OCI-LY3 (cell line): Measurements from ENCODE around the gene PPP5C.
"Not testable (repeated sequence)": the region's sequence is repeated elsewhere in the genome, so short reads cannot be mapped to it uniquely, and the experiment has no call there.

ENCODE experiments used
- H2AFZ ChIP-seq: fragments of 200-600, 300-600 bp; shearing (Covaris generic); 2 replicates; pipeline ENCODE4 v1.6.0; 2014; ENCODE audit warnings: antibody characterized with exemption, low read depth, low read length
- H3K27ac ChIP-seq: fragments of 200-600, 300-600 bp; sonication (generic); 2 replicates; pipeline ENCODE4 v1.5.1; 2014; ENCODE audit warnings: mild to moderate bottlenecking, low read length, moderate library complexity, mixed read lengths
- H3K27me3 ChIP-seq: fragments of 200-600, 300-600 bp; sonication (generic); 2 replicates; pipeline ENCODE4 v1.6.1; 2014; ENCODE audit warnings: low read depth, low read length, mixed read lengths
- H3K36me3 ChIP-seq: fragments of 200-600, 300-600 bp; sonication (generic); replicated peaks from 2 replicates; pipeline ENCODE3; 2014; ENCODE audit warnings: low read depth, low read length, mixed read lengths
- H3K4me1 ChIP-seq: fragments of 300-600, 200-600 bp; sonication (generic); 2 replicates; pipeline ENCODE4 v1.6.1; 2014; ENCODE audit warnings: low read length, mixed read lengths
- H3K4me2 ChIP-seq: fragments of 200-600, 300-600 bp; sonication (generic); 2 replicates; pipeline ENCODE4 v1.6.1; 2014; ENCODE audit warnings: low read length, mixed read lengths
- H3K4me3 ChIP-seq: fragments of 300-600, 200-600 bp; sonication (generic); 2 replicates; pipeline ENCODE4 v1.5.1; 2014; ENCODE audit warnings: antibody characterized with exemption, mild to moderate bottlenecking, low read length, moderate library complexity
- H3K79me2 ChIP-seq: fragments of 300-600, 200-600 bp; shearing (Covaris generic); 2 replicates; pipeline ENCODE4 v1.6.1; 2014; ENCODE audit warnings: mild to moderate bottlenecking, low read length, mixed read lengths
- H3K9ac ChIP-seq: fragments of 300-600, 200-600 bp; shearing (Covaris generic); 2 replicates; pipeline ENCODE4 v1.6.0; 2014; ENCODE audit warnings: mild to moderate bottlenecking, low read length, moderate library complexity
- H3K9me3 ChIP-seq: fragments of 200-600, 300-600 bp; shearing (Covaris generic); 2 replicates; pipeline ENCODE4 v1.6.1; 2014; ENCODE audit warnings: low read length, mixed read lengths; ENCODE audit not compliant: insufficient read depth
- H4K20me1 ChIP-seq: fragments of 200-600, 300-600 bp; sonication (generic); 2 replicates; pipeline ENCODE4 v1.6.1; 2016; ENCODE audit warnings: low read length, mixed read lengths; ENCODE audit not compliant: insufficient read depth
- CTCF ChIP-seq: fragments of 200-600, 300-600 bp; sonication (generic); IDR thresholded peaks from 2 replicates; pipeline ENCODE4 v1.5.1; 2014; ENCODE audit warnings: antibody characterized with exemption, low read length, low read depth
- EZH2phosphoT487 ChIP-seq: fragments of 200-600 bp; shearing (Covaris generic); IDR thresholded peaks from 2 replicates; pipeline ENCODE4 v1.6.1; 2018; ENCODE audit warnings: antibody characterized with exemption, mixed run types, low read depth

The PPP5C gene

GRCh38 chr19:46374536-46375475, 27.9 kb downstream of the PPP5C start:
- Histone ChIP-seq H3K79me2 (peaks cover 54% of the 10 kb centered on the region), H3K9me3 (no peaks in the 10 kb centered on the region), H3K27me3 (no peaks in the 10 kb centered on the region), H3K4me2 (no peak overlapping the region), H3K9ac (no peak overlapping the region), H3K36me3 (peaks cover 62% of the 10 kb centered on the region), H3K4me3 (no peak overlapping the region), H2AFZ (no peak overlapping the region), H3K4me1 (no peaks in the 10 kb centered on the region), H4K20me1 (peaks cover 34% of the 10 kb centered on the region), H3K27ac (no peak overlapping the region)
- TF ChIP-seq EZH2phosphoT487 (no peak), CTCF (no peak)

GRCh38 chr19:46375476-46376067, 28.7 kb downstream of the PPP5C start:
- H3K9me3 ChIP-seq, H3K4me3 ChIP-seq, H3K27me3 ChIP-seq, H3K4me2 ChIP-seq, H3K4me1 ChIP-seq, H3K27ac ChIP-seq, H3K9ac ChIP-seq, H2AFZ ChIP-seq: not testable (repeated sequence)
- peaks cover 34% of the 10 kb centered on the region for H4K20me1 ChIP-seq
- peaks cover 61% of the 10 kb centered on the region for H3K36me3 ChIP-seq
- H3K79me2 ChIP-seq = peaks cover 53% of the 10 kb centered on the region

- Histone ChIP-seq H3K36me3 (peaks cover 62% of the 10 kb centered on the region), H3K27ac (no peak overlapping the region), H3K79me2 (peaks cover 50% of the 10 kb centered on the region), H3K9me3 (no peaks in the 10 kb centered on the region), H4K20me1 (peaks cover 32% of the 10 kb centered on the region), H3K4me2 (no peak overlapping the region), H3K4me3 (no peak overlapping the region), H2AFZ (no peak overlapping the region), H3K4me1 (no peaks in the 10 kb centered on the region), H3K9ac (no peak overlapping the region), H3K27me3 (no peaks in the 10 kb centered on the region)
- TF ChIP-seq EZH2phosphoT487 (no peak), CTCF (no peak)
Measured at GRCh38 chr19:46376241-46377153, 29.6 kb downstream of the PPP5C start.

GRCh38 chr19:46378268-46378667, 31.4 kb downstream of the PPP5C start:
- H3K27ac ChIP-seq = no peak overlapping the region
- H3K4me2 ChIP-seq = no peak overlapping the region

More at GRCh38 chr19:46378268-46378667, 31.4 kb downstream of the PPP5C start:
- Histone ChIP-seq H3K27me3 (no peaks in the 10 kb centered on the region), H3K79me2 (peaks cover 32% of the 10 kb centered on the region), H3K9ac (no peak overlapping the region), H4K20me1 (peaks cover 17% of the 10 kb centered on the region; the same call in 1 of the 2 replicates), H2AFZ (no peak overlapping the region), H3K36me3 (peaks cover 64% of the 10 kb centered on the region), H3K4me3 (no peak overlapping the region), H3K9me3 (no peaks in the 10 kb centered on the region), H3K4me1 (no peaks in the 10 kb centered on the region)
- TF ChIP-seq CTCF = no peak
- no peak for TF ChIP-seq EZH2phosphoT487
